Stimulated activated CD4-positive, alpha-beta T cell treated with anti-CD3 and anti-CD28 coated beads, Interleukin-15, amount 100 ng/mL, for 48 hours (primary cell): ENCODE results near the gene PPP1R18.

Experiments used
- DNase-seq, 2 donors: peaks; one replicate each; pipeline ENCODE4 v3.0.0-alpha.2; 2020; ENCODE audit warnings: low read depth in 2 of 2

PPP1R18 gene

GRCh38 chr6:30689022-30689865 lies 2.8 kb upstream of the PPP1R18 start:
- DNase-seq = no peak

- DNase-seq = no peak
Observed at GRCh38 chr6:30688569-30688968, 2.1 kb upstream of the PPP1R18 start.

GRCh38 chr6:30687659-30688431 lies 1.4 kb upstream of the PPP1R18 start:
- no peak for DNase-seq

DNA sequence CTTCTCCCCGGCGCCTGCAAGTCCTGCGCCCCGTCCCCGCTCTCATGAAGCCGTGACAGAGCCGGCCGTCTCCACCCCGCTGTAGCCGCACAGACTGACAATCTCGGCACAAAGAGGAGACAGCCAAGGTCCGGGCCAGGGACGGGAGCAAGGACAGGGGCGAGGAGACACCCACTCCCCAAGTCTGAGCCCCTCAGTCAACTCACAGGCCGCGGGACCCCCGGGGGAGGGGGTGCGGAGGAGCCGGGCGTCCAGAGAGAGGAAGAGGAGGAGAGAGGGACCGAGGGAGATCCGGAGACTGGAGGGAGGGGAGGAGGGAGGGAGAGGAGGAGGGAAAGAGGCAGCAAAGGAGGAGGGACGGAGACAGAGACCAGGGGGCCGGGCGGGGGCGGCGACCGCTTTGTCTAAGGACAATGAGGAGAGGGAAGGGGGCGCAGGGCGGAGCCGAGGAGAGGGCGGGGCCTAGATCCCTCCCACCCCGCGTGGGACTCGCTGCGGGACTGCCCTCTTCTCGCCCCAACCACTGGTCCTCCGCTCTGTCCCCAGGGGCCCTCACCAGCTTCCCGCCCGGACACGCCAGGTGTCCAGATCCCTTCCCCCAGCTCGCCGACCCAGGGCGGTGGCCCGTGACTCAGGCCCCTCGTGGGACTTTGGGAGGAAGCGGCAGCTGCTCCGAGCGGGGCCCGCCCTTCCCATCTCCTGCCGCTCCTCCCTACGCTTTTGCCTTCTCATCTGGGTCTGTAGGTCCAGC lies 638 bp upstream of the PPP1R18 start:
- DNase-seq = peak; percentile 76 to 80

GRCh38 chr6:30685157-30686008 lies 1.1 kb downstream of the PPP1R18 start:
- no peak for DNase-seq

- DNase-seq = peak in 1 of 2 donors; percentile 24
Observed at GRCh38 chr6:30684386-30685156, 1.9 kb downstream of the PPP1R18 start.

DNA sequence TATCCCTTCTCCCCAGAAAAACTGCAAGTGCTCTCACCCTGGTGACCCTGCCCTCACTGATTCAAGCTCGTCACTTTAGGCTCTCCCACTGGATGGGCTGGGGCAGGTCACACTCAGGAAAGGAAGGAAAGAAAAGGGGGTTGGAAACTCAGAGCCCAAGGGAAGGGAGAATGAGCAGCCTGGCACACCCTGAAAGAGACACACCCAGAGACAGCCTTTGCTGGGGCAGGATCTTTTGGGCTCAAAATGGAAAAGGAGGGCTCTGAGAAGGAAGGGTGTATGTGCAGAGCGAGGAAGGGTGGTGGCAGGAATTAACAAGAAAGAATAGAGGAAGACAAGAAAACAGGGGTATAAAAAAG lies 2.5 kb downstream of the PPP1R18 start:
- DNase-seq = no peak

DNA sequence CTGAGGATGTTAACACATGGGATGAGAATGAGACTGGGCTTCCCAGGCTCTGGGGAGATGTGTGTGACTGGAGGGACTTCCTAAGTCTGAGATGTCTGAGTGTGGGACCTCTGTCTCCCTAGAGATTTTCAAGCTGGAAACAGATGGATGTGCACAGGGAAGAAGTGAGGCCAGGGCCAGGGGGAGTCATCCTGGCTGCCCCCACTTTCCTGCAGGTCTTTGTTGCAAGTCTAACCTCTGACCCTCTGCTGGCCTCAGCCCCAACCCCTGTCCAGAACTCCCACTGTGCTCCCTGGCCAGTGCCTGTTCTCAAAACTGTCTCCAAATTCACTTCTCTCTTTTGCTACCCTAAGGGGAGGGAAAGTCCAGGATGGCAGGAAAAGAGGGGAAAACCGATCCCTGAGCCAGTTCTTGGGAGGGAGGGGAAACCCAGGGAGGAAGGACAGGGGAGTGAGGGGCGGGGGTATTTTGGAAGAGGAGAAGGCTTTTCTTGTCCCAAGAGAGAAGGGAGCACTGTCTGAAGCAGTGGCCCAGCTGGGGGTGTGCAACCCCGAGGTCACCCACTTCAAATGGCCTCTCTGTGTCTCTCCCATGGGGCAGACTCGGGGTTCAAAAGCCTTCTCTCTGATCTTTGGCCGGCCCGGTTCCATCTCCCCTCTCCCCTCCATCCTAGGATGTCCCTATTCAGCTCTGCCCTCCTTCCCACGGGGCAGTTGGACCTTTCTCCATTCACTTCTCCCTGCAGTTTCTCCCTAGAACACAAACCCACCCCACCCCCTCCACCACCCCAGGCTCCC lies 3.1 kb downstream of the PPP1R18 start:
- DNase-seq = no peak

DNA sequence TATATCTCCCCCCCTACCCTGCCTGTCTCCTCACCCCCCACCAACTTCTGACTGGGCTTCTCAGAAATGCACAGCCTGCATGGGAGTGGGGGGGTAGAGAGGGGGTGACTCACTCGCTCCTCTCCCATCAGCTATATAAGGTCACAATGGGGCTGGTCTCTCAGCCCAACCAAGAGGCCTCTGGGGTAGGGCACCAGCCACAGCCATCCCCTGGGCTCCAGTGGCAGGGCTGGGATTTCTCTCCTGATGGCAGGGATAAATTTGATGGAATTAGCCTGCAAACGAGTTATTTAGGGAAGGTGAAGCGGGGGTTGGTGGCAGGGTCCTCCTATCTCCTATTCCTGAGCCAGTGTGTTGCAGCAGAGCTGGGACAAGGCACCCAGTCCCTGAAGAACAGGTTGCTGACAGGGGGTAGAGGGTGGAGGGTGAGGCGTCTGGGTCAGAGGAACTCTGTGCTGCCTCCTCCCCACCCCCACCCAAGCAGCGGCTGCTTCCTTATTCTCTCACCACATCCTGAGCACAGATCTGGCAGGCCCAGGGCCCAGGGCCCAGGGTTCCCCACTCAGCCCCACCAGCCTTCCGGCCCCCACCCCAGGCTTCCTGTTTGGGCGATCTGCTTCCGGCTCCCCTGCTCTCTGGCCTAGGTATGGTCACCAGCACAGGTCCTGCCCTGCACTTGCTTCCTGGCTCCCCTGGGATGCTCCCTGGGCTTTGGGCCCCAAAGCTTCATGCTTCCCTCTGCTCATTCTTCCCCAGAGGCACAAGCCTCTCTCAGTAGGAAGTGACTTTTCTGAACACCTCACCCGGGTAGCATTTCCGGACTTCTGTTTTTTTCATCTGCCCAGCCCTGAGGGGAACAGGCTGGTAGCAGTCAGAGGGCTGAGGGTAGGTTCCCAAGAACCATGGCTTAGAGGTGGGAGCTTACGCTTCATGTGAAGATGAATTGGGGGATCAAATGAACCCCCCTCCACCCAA lies 4.0 kb downstream of the PPP1R18 start:
- peak; percentile 82 for DNase-seq

- no peak for DNase-seq
Observed at GRCh38 chr6:30681766-30682142, 4.7 kb downstream of the PPP1R18 start.

DNA sequence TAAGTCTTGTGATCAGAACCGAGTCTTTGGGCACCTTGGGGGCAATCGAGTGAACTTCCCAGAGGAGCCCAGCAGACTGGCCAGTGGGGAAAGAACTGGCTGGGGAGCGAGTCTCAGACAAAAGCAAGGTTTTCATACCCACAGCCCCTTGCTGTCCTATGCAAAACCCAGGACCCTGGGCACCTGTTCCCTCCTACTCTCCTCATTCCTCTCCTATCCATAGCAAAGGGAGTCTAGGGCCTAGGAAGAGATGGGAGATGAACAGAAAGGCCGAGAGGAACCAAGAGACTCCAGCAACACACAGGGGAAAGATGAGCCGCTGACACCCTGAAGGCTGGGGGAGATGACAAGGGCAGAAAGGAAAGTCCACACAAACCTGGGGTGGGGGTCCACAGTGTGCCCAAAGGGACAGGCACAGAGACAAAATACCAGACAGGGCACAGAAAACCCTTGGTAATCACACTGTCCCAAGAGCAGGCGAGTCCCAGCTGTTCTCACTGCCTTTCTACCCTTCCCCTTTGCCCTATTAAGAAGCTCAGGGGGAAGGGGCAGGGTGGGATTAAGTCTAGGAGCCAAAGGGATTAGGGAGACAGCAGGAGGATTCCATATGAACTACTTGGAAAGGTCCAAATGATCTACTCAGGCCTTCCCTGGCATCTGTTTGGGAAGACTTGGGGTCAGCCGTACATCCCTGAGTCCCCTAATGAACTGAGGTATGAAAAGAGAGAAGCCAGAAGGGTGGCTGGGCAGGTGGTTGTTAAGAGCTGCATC lies 6.5 kb downstream of the PPP1R18 start:
- no peak for DNase-seq

DNA sequence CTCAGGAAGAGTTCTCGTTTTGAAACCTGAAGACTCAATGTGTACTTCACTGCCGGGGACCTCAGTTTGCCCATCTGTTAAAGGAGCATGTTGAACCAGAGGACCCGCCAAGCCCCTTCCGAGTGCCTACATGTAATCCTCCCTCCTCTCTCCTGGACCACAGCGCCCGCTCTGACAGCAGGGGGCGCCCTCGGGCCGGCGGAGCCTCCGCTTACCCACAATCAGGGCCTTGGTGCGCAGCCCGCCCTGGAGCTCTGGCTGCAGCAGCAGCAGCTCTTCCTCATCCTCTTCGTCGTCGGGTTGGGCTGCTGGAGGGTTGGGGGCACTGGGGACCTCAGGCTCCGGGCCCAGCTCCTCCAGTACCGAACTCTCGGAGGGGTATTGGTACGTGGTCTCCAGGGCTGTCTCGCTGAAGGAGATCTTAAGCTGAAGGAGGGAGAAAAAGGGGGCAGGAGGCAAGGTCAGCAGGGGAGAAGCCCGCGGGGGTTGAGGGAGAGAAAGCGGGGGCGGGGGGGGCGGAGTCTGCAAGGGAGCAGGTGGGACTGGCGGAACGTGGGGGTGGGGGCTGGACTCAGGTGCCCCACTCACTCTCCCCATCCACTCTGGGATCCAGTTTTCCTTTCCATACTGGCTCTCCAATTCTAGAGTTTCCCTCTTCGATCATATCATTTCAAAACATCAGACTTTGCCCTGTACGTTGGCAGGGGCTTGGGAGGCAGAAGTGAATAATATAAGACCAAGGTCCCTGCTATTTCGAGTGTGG lies 7.3 kb downstream of the PPP1R18 start:
- peak; percentile 80 to 90 for DNase-seq

DNA sequence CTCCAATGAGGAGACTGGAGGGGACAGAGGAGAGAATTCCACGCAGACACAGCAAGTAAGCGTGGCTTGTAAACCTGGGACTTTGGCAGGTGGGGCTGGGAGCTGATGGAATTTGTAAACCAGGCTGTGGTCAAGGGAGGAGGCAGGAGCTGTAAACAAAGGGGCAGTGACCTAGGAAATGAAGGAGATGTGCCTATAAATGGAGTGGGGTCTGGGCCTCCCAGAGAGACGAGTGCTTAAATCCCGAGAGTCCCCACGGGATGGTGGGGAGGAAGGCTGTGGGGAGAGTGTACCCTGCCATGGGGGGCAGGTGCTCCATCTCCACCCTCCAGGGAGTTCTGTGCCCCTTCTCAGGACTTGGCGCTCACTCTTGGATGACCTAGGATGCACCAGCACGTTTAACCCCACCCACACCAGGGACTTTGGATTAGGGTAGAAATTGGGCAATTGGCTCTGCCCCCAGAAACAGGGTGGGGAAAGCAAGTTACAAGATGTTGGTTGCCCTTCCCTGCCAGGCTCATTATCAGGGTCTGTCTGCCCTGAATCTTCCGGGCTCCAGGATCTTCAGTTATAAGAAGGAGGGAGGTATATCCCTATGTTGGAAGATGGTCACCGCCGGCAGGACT lies 9.7 kb downstream of the PPP1R18 start:
- DNase-seq = no peak

DNA sequence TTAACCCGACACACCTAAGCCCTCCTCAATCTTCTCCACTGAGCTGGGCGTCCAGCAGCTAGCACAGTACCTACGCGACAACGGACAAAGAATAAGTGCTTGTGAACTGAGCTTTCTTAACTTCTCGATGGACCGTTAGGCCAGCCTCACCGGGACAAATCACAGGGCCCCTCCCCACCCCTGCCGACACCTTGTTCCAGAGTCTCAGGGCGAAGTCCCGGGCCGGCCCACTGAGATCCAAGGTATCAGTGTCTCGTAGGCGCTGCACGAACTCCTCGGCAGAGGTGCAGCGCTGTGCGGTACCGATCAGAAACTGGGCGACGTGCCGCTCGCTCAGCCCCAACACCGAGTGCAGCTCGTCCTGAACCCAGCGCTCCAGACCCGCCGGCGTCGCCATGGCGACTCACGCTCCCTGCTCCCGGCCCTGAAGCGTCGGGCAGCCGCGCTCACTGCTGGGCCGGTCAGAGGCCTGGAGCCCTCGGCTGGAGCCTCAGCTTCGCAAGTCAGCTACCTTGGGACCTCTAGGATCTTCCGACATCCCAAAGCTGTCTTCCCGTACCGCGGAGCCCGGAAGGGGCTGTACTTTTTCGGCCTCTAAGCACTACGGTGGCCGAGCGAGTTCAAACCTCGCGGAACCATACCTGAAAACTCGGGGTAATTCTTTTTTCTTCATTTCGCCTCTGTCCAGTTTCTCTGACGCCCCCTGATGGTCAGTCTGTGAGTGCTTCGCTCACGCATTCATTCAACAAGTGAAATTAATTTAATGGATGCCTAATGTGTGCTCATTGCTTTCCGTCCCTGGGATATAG lies 13.8 kb downstream of the PPP1R18 start, which contains the start of gene DHX16:
TSS of gene DHX16 (minus strand) at position 562 of the 809 bp plus-strand sequence. CDS start at position 397, 165 bp downstream.
- peak; percentile 77 to 89 for DNase-seq

DNA sequence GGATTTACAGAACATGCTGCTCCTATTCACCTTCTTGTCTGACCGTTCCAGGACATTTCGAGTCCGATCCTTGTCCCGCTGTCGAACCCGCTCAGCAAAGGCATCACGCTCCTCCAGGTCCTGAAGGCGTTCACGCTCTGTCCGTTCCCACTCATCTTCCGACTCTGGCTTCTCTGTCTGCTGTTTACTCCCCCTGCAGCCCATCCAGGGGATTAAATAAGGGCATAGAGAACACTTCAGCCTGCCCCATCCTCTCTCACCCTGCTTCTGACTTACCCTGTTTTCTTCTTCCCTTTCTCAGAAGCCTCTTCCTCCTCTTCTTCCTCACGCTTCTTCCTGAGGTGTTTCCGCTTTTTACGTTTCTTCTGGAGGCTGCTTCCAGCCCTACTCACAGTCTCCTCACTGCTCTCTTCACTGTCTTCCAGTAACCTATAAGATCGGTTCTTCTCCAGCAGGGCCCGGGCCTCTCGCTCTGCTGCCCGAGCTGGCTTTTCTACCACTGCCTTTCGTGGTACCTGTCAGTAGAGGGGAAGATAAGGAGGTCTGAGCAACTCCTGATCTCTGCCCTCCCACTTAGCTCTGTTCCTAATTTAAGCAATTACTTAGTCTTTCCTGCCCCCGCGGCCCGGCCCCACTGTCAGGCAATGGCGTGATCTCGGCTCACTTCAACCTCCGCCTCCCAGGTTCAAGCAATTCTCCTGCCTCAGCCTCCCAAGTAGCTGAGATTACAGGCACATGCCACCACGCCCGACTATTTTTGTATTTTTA lies 15.5 kb downstream of the PPP1R18 start:
- DNase-seq = no peak
